GM12878 (cell line): ENCODE results near the gene VASH1. TPM values are rescaled to one million over a fixed set of nuclear protein-coding genes. Genes with fewer than 3 reads are reported as not detected.

Experiments
- ATAC-seq: fragments of 200-7000 bp; cut with Tn5 transposase; 3 replicates; pipeline ENCODE4 v1.9.1; 2020; ENCODE audit warnings: mild to moderate bottlenecking, moderate library complexity
- BruUV-seq: library from RNA; stranded (reverse); fragments of 400-500 nt; replicated peaks from 2 replicates; lab custom pipeline; 2021; lab: Mats Ljungman, UMichigan
- CTCF ChIA-PET: fragments of 300-600 bp; sonication (Branson Sonifier 250); formaldehyde crosslinking; extraction: SDS; loops from one replicate; lab custom pipeline; 2021; ENCODE audit warnings: inconsistent platforms; lab: Yijun Ruan, JAX
- POLR2A ChIA-PET: fragments of 350-600 bp; formaldehyde crosslinking; extraction: SDS; loops from one replicate; lab custom pipeline; 2021; ENCODE audit warnings: inconsistent platforms; lab: Charles Lee
- RAD21 ChIA-PET: fragments of 300-600 bp; sonication (Branson Sonifier 250); formaldehyde crosslinking; loops from one replicate; lab custom pipeline; 2023; ENCODE audit warnings: antibody characterized with exemption; ENCODE audit not compliant: unreplicated experiment; lab: Charles Lee
- SMC1A ChIA-PET: fragments of 300-600 bp; sonication (Branson Sonifier 250); formaldehyde crosslinking; loops from one replicate; lab custom pipeline; 2023; ENCODE audit not compliant: unreplicated experiment, uncharacterized antibody; lab: Charles Lee
- DNase-seq: peaks from one replicate; pipeline ENCODE4 v3.0.0-alpha.2; 2011; ENCODE audit warnings: low read depth, low spot score
- FAIRE-seq: peaks from 3 replicates; lab custom pipeline; 2011; peaks lifted over from hg19 to GRCh38; lab: Jason Lieb, UNC
- H2AFZ ChIP-seq: 2 replicates; pipeline ENCODE4 v1.6.0; 2011; ENCODE audit warnings: low read depth, low read length, control low read depth; ENCODE audit not compliant: control insufficient read depth
- H3K27ac ChIP-seq: 2 replicates; pipeline ENCODE4 v1.5.1; 2011; ENCODE audit warnings: control low read depth; ENCODE audit not compliant: control insufficient read depth, insufficient read depth
- H3K27me3 ChIP-seq, 2 experiments: replicated peaks in 1 of 2; 2 replicates each; pipeline versions ENCODE4 v1.6.0 to v1.6.1; 2011; ENCODE audit warnings: low read length in 1 of 2; ENCODE audit not compliant: control insufficient read depth in 2 of 2, insufficient read depth in 2 of 2
- H3K36me3 ChIP-seq, 2 experiments: 2 replicates each; pipeline ENCODE4 v1.5.1; 2011; ENCODE audit warnings: low read length in 1 of 2; ENCODE audit not compliant: control insufficient read depth in 2 of 2, insufficient read depth in 2 of 2
- H3K4me1 ChIP-seq: 2 replicates; pipeline ENCODE4 v1.6.1; 2011; ENCODE audit warnings: mild to moderate bottlenecking, low read length, moderate library complexity, mixed read lengths; ENCODE audit not compliant: control insufficient read depth, insufficient read depth
- H3K4me2 ChIP-seq: 2 replicates; pipeline ENCODE4 v1.6.0; 2011; ENCODE audit warnings: control low read depth; ENCODE audit not compliant: control insufficient read depth, insufficient read depth
- H3K4me3 ChIP-seq: fragments of 200-600 bp; sonication (generic); 2 replicates; pipeline ENCODE4 v1.5.1; 2016
- H3K79me2 ChIP-seq: 2 replicates; pipeline ENCODE4 v1.6.0; 2011; ENCODE audit warnings: low read length; ENCODE audit not compliant: control insufficient read depth, insufficient read depth
- H3K9ac ChIP-seq: 2 replicates; pipeline ENCODE4 v1.8.0; 2011; ENCODE audit warnings: low read length, control low read depth, mixed read lengths; ENCODE audit not compliant: control insufficient read depth, insufficient read depth
- H3K9me3 ChIP-seq: replicated peaks from 3 replicates; pipeline ENCODE4 v1.5.1; 2011; ENCODE audit warnings: mild to moderate bottlenecking, low read length; ENCODE audit not compliant: control insufficient read depth, insufficient read depth
- H4K20me1 ChIP-seq: 2 replicates; pipeline ENCODE4 v1.6.0; 2011; ENCODE audit not compliant: control insufficient read depth, insufficient read depth
- CBFB ChIP-seq: IDR thresholded peaks from 2 replicates; pipeline ENCODE4 v1.6.1; 2016; ENCODE audit warnings: antibody characterized with exemption, low read depth
- HCFC1 ChIP-seq: fragments of 150-350 bp; IDR thresholded peaks from 2 replicates; pipeline ENCODE4 v1.6.1; 2014; ENCODE audit warnings: low read length
- KDM1A ChIP-seq: fragments of 200-600 bp; sonication (generic); IDR thresholded peaks from 2 replicates; pipeline ENCODE4 v1.6.1; 2016; ENCODE audit warnings: borderline replicate concordance
- KLF5 ChIP-seq: fragments of 450-650 bp; IDR thresholded peaks from 2 replicates; pipeline ENCODE4 v1.6.1; 2014; ENCODE audit warnings: mild to moderate bottlenecking; ENCODE audit not compliant: partially characterized antibody
- MEF2A ChIP-seq: IDR thresholded peaks from 2 replicates; pipeline ENCODE4 v1.6.1; 2011; ENCODE audit warnings: low read depth, mild to moderate bottlenecking, low read length, moderate library complexity; ENCODE audit not compliant: insufficient read depth
- MXI1 ChIP-seq: fragments of 150-350 bp; IDR thresholded peaks from 2 replicates; pipeline ENCODE4 v1.6.1; 2011; ENCODE audit warnings: low read depth, mild to moderate bottlenecking, inconsistent platforms, low read length, improper control_type of control experiment
- NFYA ChIP-seq: IDR thresholded peaks from 2 replicates; pipeline ENCODE4 v1.6.1; 2011; ENCODE audit warnings: low read depth, mild to moderate bottlenecking, low read length, improper control_type of control experiment, borderline replicate concordance
- POU2F2 ChIP-seq: IDR thresholded peaks from 3 replicates; pipeline ENCODE4 v1.6.1; 2011; ENCODE audit warnings: low read depth, mild to moderate bottlenecking, low read length, borderline replicate concordance
- SUPT20H ChIP-seq: IDR thresholded peaks from 2 replicates; pipeline ENCODE4 v1.6.1; 2011; ENCODE audit warnings: low read depth, mild to moderate bottlenecking, low read length, moderate library complexity, borderline replicate concordance; ENCODE audit not compliant: control insufficient read depth
- TARDBP ChIP-seq: IDR thresholded peaks from 2 replicates; pipeline ENCODE4 v1.6.1; 2016; ENCODE audit warnings: borderline replicate concordance
- TCF7 ChIP-seq: IDR thresholded peaks from 2 replicates; pipeline ENCODE4 v1.6.1; 2014; ENCODE audit warnings: antibody characterized with exemption, borderline replicate concordance
- WRNIP1 ChIP-seq: IDR thresholded peaks from 2 replicates; pipeline ENCODE4 v1.6.1; 2011; ENCODE audit warnings: low read depth, low read length, improper control_type of control experiment, borderline replicate concordance
- ZBED1 ChIP-seq: IDR thresholded peaks from 2 replicates; pipeline ENCODE4 v1.6.1; 2016; ENCODE audit warnings: borderline replicate concordance
- ZBTB4 ChIP-seq: fragments of 450-650 bp; formaldehyde crosslinking; IDR thresholded peaks from 2 replicates; pipeline ENCODE4 v1.4.0; 2022; ENCODE audit warnings: mild to moderate bottlenecking, moderate library complexity
- ZNF217 ChIP-seq: fragments of 450-650 bp; IDR thresholded peaks from 2 replicates; pipeline ENCODE4 v1.6.1; 2017; ENCODE audit warnings: antibody characterized with exemption, mild to moderate bottlenecking
- WGBS: methylation state at CpG from one replicate; pipeline ENCODE4 v1.1.6; 2016; ENCODE audit warnings: low lambda C conversion rate; ENCODE audit not compliant: insufficient replicate concordance, insufficient coverage; ENCODE audit errors: missing lambda C conversion rate; 5-methylcytosine and 5-hydroxymethylcytosine counted together
- in situ Hi-C: fragments of 300-500 bp; cut with MboI; formaldehyde crosslinking; loops from 9 replicates; pipeline ENCODE4 v1.14.3; 2018; ENCODE audit warnings: mixed read lengths
- intact Hi-C: fragments of 100-400 bp; cut with micrococcal nuclease; formaldehyde crosslinking; loops from one replicate; pipeline ENCODE4 v1.14.2; 2022; ENCODE audit not compliant: unreplicated experiment
- polyA plus RNA-seq, 11 experiments: library from polyadenylated mRNA; depleted of rRNA in 4 of 11; unstranded in 6 of 11; stranded (reverse) in 5 of 11; fragments of >200 nt; fragmentation: Nextera tagmentation in 4 of 11; fragmentation: Illumina TruSeq in 1 of 11; extraction: Ambion mirVana in 4 of 11; extraction: Trizol in 1 of 11; gene quantifications; 1 replicate in 1 of 11; 2 replicates in 10 of 11; pipeline versions ENCODE4 v1.2.1 to v1.2.3, GENCODE V29; 2011 to 2016; ENCODE audit warnings: inconsistent platforms in 2 of 11, missing spikeins in 2 of 11, low read depth in 1 of 11
- total RNA-seq, 4 experiments: library from RNA; depleted of rRNA in 3 of 4; stranded (reverse); fragments of >200 nt in 3 of 4; fragmentation: Illumina TruSeq in 1 of 4; extraction: Trizol in 1 of 4; gene quantifications; 2 replicates each; pipeline versions ENCODE4 v1.2.1 to v1.2.3, GENCODE V29; 2013 to 2021
- TF ChIP-seq, protein P1 (sequence below): IDR thresholded peaks from 2 replicates; pipeline ENCODE4 v1.6.1; 2011; ENCODE audit warnings: low read depth, low read length, improper control_type of control experiment, borderline replicate concordance
- TF ChIP-seq, protein P2 (sequence below): fragments of 450-650 bp; IDR thresholded peaks from 2 replicates; pipeline ENCODE4 v1.6.1; 2016; ENCODE audit warnings: mild to moderate bottlenecking, moderate library complexity, borderline replicate concordance

VASH1 gene
- total and polyA plus RNA-seq, 10 of the 15 experiments (the other 5 are each of a cell fraction or from before 2014, with no cell fraction given), result 0.06 to 2.3 (median 0.53) TPM

GRCh38 chr14:76716285-76716684 lies 45.0 kb upstream of the VASH1 start:
- Histone ChIP-seq H3K9ac (no peak overlapping the region), H3K4me1 (peaks cover 14% of the 10 kb centered on the region), H3K79me2 (no peaks in the 10 kb centered on the region), H3K9me3 (no peaks in the 10 kb centered on the region; the same call in 2 of the 3 replicates), H3K27ac (no peak overlapping the region), H2AFZ (no peak overlapping the region), H3K27me3 (no peaks in the 10 kb centered on the region; a peak in 1 of 4 replicates), H3K4me2 (no peak overlapping the region), H3K36me3 (no peaks in the 10 kb centered on the region), H4K20me1 (no peaks in the 10 kb centered on the region), H3K4me3 (no peak overlapping the region)
- ChIA-PET POLR2A (no interaction called here), SMC1A (interaction anchor here (1.1 to 1.7 kb wide), 3 partner anchors 51 to 152 kb away, joined by 3 to 6 read pairs (median 4); no protein-coding TSS in a partner anchor), RAD21 (interaction anchor here (1.2 kb wide), 1 partner anchor 68 kb away, joined by 3 read pairs; no protein-coding TSS in a partner anchor), CTCF (interaction anchor here (0.7 to 3.0 kb wide), 4 partner anchors 10 to 95 kb away, joined by 4 to 13 read pairs (median 6); no protein-coding TSS in a partner anchor)
- ATAC-seq, result no peak
- no peak for DNase-seq
- in situ Hi-C loops, result loop anchor here (5.0 to 10.0 kb wide), 2 partner anchors 66 to 349 kb away; no protein-coding TSS in a partner anchor
- FAIRE-seq, result no peak
- TF ChIP-seq NFYA (no peak), MEF2A (no peak), HCFC1 (no peak), WRNIP1 (no peak), TARDBP (no peak), ZBTB4 (CRISPR knock-in tag) (no peak), TCF7 (no peak), MXI1 (no peak), KDM1A (no peak), ZBED1 (no peak), CBFB (no peak), POU2F2 (no peak), SUPT20H (no peak), ZNF217 (no peak), KLF5 (no peak)
- TF ChIP-seq, protein P1, sequence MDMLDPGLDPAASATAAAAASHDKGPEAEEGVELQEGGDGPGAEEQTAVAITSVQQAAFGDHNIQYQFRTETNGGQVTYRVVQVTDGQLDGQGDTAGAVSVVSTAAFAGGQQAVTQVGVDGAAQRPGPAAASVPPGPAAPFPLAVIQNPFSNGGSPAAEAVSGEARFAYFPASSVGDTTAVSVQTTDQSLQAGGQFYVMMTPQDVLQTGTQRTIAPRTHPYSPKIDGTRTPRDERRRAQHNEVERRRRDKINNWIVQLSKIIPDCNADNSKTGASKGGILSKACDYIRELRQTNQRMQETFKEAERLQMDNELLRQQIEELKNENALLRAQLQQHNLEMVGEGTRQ, result no peak
- TF ChIP-seq, protein P2, sequence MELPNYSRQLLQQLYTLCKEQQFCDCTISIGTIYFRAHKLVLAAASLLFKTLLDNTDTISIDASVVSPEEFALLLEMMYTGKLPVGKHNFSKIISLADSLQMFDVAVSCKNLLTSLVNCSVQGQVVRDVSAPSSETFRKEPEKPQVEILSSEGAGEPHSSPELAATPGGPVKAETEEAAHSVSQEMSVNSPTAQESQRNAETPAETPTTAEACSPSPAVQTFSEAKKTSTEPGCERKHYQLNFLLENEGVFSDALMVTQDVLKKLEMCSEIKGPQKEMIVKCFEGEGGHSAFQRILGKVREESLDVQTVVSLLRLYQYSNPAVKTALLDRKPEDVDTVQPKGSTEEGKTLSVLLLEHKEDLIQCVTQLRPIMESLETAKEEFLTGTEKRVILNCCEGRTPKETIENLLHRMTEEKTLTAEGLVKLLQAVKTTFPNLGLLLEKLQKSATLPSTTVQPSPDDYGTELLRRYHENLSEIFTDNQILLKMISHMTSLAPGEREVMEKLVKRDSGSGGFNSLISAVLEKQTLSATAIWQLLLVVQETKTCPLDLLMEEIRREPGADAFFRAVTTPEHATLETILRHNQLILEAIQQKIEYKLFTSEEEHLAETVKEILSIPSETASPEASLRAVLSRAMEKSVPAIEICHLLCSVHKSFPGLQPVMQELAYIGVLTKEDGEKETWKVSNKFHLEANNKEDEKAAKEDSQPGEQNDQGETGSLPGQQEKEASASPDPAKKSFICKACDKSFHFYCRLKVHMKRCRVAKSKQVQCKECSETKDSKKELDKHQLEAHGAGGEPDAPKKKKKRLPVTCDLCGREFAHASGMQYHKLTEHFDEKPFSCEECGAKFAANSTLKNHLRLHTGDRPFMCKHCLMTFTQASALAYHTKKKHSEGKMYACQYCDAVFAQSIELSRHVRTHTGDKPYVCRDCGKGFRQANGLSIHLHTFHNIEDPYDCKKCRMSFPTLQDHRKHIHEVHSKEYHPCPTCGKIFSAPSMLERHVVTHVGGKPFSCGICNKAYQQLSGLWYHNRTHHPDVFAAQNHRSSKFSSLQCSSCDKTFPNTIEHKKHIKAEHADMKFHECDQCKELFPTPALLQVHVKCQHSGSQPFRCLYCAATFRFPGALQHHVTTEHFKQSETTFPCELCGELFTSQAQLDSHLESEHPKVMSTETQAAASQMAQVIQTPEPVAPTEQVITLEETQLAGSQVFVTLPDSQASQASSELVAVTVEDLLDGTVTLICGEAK, result no peak
- intact Hi-C loops, result no loop called here
- WGBS, result 23% methylated on average over 4 of the region's 4 CpGs
- BruUV-seq, result no TSS peak
